Renal cortex interstitium (tissue), 11 donors: ENCODE measurements around the gene ZBTB48. TPM values are rescaled to one million over a fixed set of nuclear protein-coding genes. Genes with fewer than 3 reads are reported as not detected.

ENCODE experiments used
- DNase-seq, 11 donors: peaks; one replicate each; pipeline ENCODE4 v3.0.0-alpha.2; 2013; ENCODE audit warnings: low read depth in 9 of 11, low spot score in 4 of 11; ENCODE audit errors: extremely low read depth in 1 of 11
- polyA plus RNA-seq, 3 donors: library from polyadenylated mRNA; unstranded; fragments of 120-200 nt; gene quantifications; one replicate each; pipeline ENCODE4 v1.2.1, GENCODE V29; 2013; ENCODE audit not compliant: insufficient read length in 3 of 3

ZBTB48 gene
- polyA plus RNA-seq, 3 donors: 26.0 to 40.0 (median 34.0) TPM

- DNase-seq: peak in 1 of 11 donors; percentile 50
These were observed 21.5 kb downstream of the ZBTB48 start for GRCh38 chr1:6601049-6601922.

GRCh38 chr1:6601923-6602668, 22.3 kb downstream of the ZBTB48 start:
- peak in 1 of 11 donors; percentile 48 for DNase-seq

DNA sequence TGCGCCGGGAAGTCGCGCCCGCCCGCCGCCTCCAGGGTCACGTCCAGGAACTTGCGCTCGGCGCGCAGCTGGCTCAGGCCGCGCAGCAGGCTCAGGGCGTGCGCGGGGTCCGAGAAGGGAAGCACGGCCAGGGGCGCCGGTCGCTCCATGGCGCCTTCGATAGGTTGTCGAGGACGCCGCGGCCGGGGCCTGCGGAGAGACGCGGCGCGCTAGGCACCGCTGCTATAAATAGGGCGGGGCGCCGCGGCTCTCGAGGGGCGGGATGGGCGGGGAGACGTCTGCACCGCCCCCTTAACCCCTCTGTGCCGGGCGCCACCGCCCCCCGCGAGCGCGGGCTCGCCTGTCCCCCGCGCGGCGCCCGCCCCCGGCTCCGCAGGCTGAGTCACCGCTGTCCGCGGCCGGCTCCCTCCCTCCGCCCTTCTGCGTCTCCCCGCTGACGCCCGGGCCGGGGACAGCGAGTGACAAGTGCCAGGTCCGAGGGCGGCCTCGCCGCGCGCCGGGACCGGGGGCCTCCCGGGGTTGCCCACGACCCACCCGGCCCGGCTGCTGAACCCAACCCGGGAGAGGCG, 23.0 kb downstream of the ZBTB48 start, which contains the start of gene KLHL21:
Gene KLHL21 (minus strand): TSS at position 201 of the 569 bp plus-strand sequence. CDS start 52 bp downstream, at position 149.
- DNase-seq: peak in 6 of 11 donors; percentile 55 to 82 (median 78)

DNA sequence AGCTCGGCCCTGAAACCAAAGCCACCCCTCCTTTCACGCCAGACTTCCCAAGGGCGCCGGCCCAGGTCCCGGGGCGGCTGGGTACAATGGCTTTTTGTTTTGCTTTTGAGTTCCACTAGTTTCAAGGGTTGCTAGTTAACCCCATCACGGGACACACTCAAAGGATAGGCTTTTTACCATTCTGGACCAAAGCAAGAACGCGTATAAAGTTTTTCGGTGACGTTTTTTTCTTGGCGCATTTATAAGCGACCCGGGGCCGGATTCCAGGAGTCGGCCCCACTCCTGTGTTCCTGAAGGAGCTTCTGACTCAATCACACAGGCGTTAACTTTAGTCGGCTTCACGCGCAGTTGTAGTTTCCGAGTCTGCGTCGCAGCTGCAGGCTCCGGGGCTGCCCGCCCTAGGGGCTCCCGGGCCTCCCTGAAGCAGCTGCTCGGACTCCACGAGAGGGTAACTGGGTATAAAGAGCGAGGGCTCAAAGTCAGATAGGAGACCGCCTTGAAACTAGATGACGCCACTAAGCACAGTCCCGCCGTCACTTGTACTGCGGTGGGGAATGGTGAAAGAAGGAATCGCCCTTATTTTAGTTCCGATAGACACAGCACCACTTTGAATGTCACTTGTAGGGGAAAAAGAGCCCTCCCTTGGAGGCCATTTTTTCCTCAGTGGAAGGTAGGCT, 23.6 kb downstream of the ZBTB48 start:
- peak in 4 of 11 donors; percentile 49 to 64 (median 52) for DNase-seq

DNA sequence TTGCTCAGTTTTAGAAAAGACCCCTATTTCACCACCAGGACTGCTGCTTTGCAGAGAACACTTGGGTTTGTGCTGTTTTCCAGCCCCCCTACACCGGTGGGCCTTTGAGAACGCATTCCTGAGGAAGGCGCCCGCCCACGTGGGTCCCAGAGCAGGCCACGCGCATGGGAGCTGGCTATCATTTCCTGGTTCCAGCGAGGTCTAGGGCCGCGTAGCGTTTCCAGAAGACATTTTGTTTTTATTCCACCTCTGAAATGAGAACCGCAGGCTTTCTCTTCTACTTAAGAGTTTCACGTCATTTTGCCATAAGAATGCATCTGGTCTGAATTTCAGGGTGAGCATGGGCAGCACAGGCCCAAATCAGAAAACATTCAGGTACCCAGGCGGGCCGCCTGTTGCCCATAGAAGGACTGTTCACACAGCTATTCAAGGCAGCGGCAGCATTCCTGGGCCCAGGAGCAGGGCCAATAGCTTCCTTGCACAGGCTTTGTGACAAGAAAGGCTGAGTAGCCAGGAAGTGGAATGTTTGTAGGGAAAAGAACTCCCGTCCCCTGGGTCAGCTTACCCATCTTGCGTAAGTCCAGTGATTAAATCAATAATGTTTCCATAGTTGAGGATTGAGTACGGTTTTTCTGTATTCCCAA, 24.2 kb downstream of the ZBTB48 start:
- peak in 3 of 11 donors; percentile 54 to 75 (median 64) for DNase-seq

DNA sequence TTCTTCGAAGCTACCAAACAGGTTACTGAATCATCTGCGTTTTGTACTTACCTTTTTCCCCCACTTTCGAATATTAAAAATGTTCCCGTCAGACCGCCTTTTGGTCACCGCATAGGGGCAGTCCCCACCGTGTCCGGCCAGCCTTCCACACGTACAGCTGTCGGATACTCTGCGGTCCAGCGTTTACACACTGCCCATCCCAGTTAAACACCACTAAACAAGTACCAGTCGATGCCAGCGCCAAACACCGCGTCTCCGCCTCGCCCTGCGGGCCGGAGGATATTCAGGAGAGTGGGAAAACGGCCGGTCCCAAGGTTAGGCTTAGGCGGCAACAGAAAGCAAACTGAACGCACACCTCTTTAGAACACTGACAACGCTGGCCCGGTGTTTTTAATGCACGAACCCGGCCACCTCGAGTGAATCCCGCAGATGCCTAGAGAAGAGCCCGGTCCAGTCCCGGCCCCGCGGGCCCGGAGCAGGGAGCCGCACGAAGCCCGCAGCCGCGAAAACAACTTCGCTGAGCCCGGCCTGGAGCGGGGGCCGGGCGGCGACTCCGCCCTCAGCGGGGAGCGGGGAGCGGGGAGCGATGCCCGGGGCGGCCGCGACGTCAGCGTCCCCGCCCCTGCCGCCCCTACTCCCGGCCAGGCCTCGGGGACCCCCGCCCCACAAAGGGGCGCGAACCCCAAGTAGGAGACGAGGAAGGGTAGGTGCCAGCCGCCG, 33.0 kb downstream of the ZBTB48 start:
- peak in 2 of 11 donors; percentile 9 to 53 for DNase-seq

DNA sequence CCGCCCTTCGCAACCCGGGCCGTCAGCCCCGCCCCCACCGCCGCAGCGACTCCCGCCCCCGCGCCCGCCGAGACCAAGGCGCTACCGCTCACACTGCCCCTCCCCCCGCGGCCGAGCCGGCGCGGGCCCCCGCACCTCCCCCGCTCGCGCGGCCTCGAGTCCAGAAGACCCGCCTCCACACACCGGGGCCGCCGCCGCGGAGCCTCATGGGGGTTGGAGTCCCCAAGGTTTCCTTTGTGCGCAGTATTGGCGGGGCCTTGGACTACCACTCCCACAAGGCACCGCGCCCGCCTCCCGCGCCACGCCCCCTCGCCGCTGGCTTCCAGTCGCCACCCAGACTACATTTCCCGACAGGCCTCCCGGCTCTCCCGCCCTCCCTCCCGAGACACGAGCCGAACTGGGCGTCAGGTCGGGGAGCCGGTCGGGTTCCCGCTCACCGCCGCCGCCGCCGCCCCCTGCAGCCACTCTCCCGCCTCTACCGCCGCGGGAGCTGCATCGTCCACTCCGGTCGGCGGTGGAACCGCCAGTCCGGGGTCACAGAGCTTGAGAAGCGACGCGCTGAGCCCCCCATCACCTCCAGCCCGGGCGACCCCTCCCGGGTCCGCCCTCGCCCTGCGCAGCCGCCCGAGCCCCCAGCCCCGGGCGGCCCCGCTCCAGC, 33.7 kb downstream of the ZBTB48 start, which contains the start of gene PHF13:
Gene PHF13 (plus strand): TSS at position 371 of the 658 bp plus-strand sequence. CDS start 336 bp downstream, outside the sequence.
- DNase-seq: peak; percentile 92 to 99 (median 97)

GRCh38 chr1:6614019-6614928, 34.5 kb downstream of the ZBTB48 start:
- DNase-seq: peak in 4 of 11 donors; percentile 41 to 59 (median 52)

GRCh38 chr1:6614929-6615785, 35.4 kb downstream of the ZBTB48 start:
- no peak for DNase-seq

GRCh38 chr1:6619045-6619444, 39.3 kb downstream of the ZBTB48 start:
- no peak for DNase-seq

GRCh38 chr1:6621429-6622391, 41.9 kb downstream of the ZBTB48 start:
- DNase-seq: no peak

DNA sequence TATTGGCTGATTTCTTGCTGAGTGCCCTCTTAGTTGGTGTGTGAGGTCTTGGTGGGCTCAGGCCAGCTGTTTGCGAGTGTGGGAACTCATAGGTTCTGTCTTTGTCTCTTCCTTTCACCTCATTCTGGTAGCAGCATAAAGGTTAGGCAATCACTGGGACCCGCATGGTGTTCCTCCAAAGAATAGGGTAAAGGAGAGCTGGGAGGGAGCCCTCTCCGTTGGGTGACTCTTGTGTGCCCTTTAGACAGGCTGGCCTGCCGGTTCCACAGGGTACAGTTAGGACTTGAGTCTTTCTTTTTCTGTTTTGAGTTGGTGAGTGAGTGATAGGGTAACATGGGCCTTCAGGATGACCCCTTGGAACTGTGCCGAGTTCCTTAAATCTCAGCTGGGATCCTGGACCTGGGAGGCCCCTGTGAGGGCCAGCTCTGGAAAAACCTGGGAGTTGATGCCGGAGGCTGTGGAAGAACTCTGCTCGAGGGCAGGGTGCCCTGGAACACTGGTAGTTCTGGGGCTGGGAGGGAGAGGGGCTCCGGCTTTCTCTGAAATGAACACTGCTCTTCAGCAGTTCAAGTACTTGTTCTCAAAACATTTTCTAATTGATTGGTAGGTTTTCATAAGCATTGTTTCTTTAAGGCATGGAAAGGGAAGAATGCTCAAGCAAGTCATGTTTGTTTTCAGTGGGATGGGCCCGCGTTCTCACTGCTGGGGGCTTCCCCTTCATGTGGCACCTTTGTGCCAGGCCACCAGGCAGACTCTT, 42.8 kb downstream of the ZBTB48 start:
- no peak for DNase-seq

GRCh38 chr1:6623269-6623965, 43.6 kb downstream of the ZBTB48 start:
- no peak for DNase-seq
